ENCODE measurements around the gene CNOT6. TPM values are rescaled to one million over a fixed set of nuclear protein-coding genes. Genes with fewer than 3 reads are reported as not detected.

CNOT6 gene
- total and polyA plus RNA-seq, 2 donors (not counting 1 experiment from before 2014, with no cell fraction given): 12.7 to 19.5 TPM

DNA sequence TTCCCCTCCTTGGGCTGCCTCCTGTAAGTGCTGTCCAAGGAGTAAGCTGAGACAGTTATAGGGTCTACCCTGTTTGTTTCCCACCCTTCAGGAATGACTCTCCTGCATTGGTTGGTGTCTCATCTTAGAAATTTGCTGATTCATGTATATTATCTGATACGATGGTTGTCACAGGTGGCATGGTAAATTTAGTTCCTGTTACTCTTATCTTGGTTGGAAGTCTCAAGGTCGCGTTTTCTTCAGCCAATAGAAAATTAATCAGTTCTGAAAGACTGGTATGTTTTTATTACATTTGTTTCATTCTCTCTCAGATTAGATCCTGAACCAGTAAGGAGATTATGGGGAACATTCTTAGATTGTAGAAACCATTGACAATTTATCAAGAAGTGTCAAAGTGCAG is 54.4 kb downstream of the CNOT6 start:
- Histone ChIP-seq H3K79me2 (ENCODE audit: control insufficient read depth, insufficient read depth, low read length) (peaks cover 10% of the 10 kb centered on the region), H4K20me1 (ENCODE audit: control insufficient read depth, extremely low read depth, insufficient read depth, low read length) (no peaks in the 10 kb centered on the region), H3K27me3 (ENCODE audit: control insufficient read depth, insufficient read depth, low read length) (no peaks in the 10 kb centered on the region), H3K36me3 (ENCODE audit: control insufficient read depth, insufficient read depth, low read length) (peaks cover 2% of the 10 kb centered on the region), H3K27ac (ENCODE audit: insufficient read depth, low read length) (no peak overlapping the region), H3K9ac (ENCODE audit: insufficient read depth, low read length) (no peak overlapping the region), H3K4me3 (replicated peaks in 1 of 4; ENCODE audit: control extremely low read depth in 1 of 4, insufficient read depth in 1 of 4, low read depth in 3 of 4, low read length in 4 of 4) (no peak overlapping the region), H3K9me3 (ENCODE audit: control insufficient read depth, insufficient read depth, low read depth, low read length) (no peaks in the 10 kb centered on the region), H3K4me2 (ENCODE audit: extremely low read depth, insufficient read depth, low read length) (no peak overlapping the region), H3K4me1 (ENCODE audit: control insufficient read depth, extremely low read depth, insufficient read depth, low read length) (no peaks in the 10 kb centered on the region), H2AFZ (ENCODE audit: low read length) (no peak overlapping the region)
- TF ChIP-seq EZH2 (IDR thresholded peaks at IDR 0.05; ENCODE audit: low read length, missing control alignments): no peak
- TF ChIP-seq, protein P1, sequence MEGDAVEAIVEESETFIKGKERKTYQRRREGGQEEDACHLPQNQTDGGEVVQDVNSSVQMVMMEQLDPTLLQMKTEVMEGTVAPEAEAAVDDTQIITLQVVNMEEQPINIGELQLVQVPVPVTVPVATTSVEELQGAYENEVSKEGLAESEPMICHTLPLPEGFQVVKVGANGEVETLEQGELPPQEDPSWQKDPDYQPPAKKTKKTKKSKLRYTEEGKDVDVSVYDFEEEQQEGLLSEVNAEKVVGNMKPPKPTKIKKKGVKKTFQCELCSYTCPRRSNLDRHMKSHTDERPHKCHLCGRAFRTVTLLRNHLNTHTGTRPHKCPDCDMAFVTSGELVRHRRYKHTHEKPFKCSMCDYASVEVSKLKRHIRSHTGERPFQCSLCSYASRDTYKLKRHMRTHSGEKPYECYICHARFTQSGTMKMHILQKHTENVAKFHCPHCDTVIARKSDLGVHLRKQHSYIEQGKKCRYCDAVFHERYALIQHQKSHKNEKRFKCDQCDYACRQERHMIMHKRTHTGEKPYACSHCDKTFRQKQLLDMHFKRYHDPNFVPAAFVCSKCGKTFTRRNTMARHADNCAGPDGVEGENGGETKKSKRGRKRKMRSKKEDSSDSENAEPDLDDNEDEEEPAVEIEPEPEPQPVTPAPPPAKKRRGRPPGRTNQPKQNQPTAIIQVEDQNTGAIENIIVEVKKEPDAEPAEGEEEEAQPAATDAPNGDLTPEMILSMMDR (conservative IDR thresholded peaks at IDR 0.05 in 1 of 2, IDR thresholded peaks at IDR 0.05 in 1 of 2; ENCODE audit: low read depth in 1 of 2, low read length in 2 of 2): no peak
- DNase-seq (ENCODE audit: low read depth in 2 of 2): peak in 1 of 2 donors; percentile 23

GRCh38 chr5:180553530-180553929 is 59.4 kb downstream of the CNOT6 start:
- no peak overlapping the region for H3K9ac ChIP-seq (ENCODE audit: insufficient read depth, low read length)
- H3K27ac ChIP-seq (ENCODE audit: insufficient read depth, low read length): no peak overlapping the region
- H2AFZ ChIP-seq (ENCODE audit: low read length): no peak overlapping the region
- no peaks in the 10 kb centered on the region for H3K9me3 ChIP-seq (ENCODE audit: control insufficient read depth, insufficient read depth, low read depth, low read length)
- peaks cover 4% of the 10 kb centered on the region for H3K79me2 ChIP-seq (ENCODE audit: control insufficient read depth, insufficient read depth, low read length)
- no peaks in the 10 kb centered on the region for H3K27me3 ChIP-seq (ENCODE audit: control insufficient read depth, insufficient read depth, low read length)
- no peak overlapping the region for H3K4me2 ChIP-seq (ENCODE audit: extremely low read depth, insufficient read depth, low read length)
- no peak overlapping the region for H3K4me3 ChIP-seq (replicated peaks in 1 of 4; ENCODE audit: control extremely low read depth in 1 of 4, insufficient read depth in 1 of 4, low read depth in 3 of 4, low read length in 4 of 4)
- peaks cover 4% of the 10 kb centered on the region for H3K4me1 ChIP-seq (ENCODE audit: control insufficient read depth, extremely low read depth, insufficient read depth, low read length)
- DNase-seq (ENCODE audit: low read depth in 2 of 2): no peak
- no peak for TF ChIP-seq EZH2 (IDR thresholded peaks at IDR 0.05; ENCODE audit: low read length, missing control alignments)
- TF ChIP-seq, protein P1 (conservative IDR thresholded peaks at IDR 0.05 in 1 of 2, IDR thresholded peaks at IDR 0.05 in 1 of 2; ENCODE audit: low read depth in 1 of 2, low read length in 2 of 2): no peak
- H3K36me3 ChIP-seq (ENCODE audit: control insufficient read depth, insufficient read depth, low read length): peaks cover 2% of the 10 kb centered on the region
- no peaks in the 10 kb centered on the region for H4K20me1 ChIP-seq (ENCODE audit: control insufficient read depth, extremely low read depth, insufficient read depth, low read length)

- H3K36me3 ChIP-seq (ENCODE audit: control insufficient read depth, insufficient read depth, low read length): no peaks in the 10 kb centered on the region
- DNase-seq (ENCODE audit: low read depth in 2 of 2): peak; percentile 67 to 86
- H3K4me2 ChIP-seq (ENCODE audit: extremely low read depth, insufficient read depth, low read length): peak overlapping the region; percentile 30
- H3K4me3 ChIP-seq (replicated peaks in 1 of 4; ENCODE audit: control extremely low read depth in 1 of 4, insufficient read depth in 1 of 4, low read depth in 3 of 4, low read length in 4 of 4): peak overlapping the region in 1 of 4 experiments; percentile 17
- peak overlapping the region; percentile 37 for H3K27ac ChIP-seq (ENCODE audit: insufficient read depth, low read length)
- H3K79me2 ChIP-seq (ENCODE audit: control insufficient read depth, insufficient read depth, low read length): peaks cover 5% of the 10 kb centered on the region
- no peaks in the 10 kb centered on the region for H3K27me3 ChIP-seq (ENCODE audit: control insufficient read depth, insufficient read depth, low read length)
- H3K9me3 ChIP-seq (ENCODE audit: control insufficient read depth, insufficient read depth, low read depth, low read length): no peaks in the 10 kb centered on the region
- no peaks in the 10 kb centered on the region for H4K20me1 ChIP-seq (ENCODE audit: control insufficient read depth, extremely low read depth, insufficient read depth, low read length)
- peaks cover 4% of the 10 kb centered on the region for H3K4me1 ChIP-seq (ENCODE audit: control insufficient read depth, extremely low read depth, insufficient read depth, low read length)
- H3K9ac ChIP-seq (ENCODE audit: insufficient read depth, low read length): no peak overlapping the region
- H2AFZ ChIP-seq (ENCODE audit: low read length): no peak overlapping the region
- TF ChIP-seq, protein P1 (conservative IDR thresholded peaks at IDR 0.05 in 1 of 2, IDR thresholded peaks at IDR 0.05 in 1 of 2; ENCODE audit: low read depth in 1 of 2, low read length in 2 of 2): no peak
- TF ChIP-seq EZH2 (IDR thresholded peaks at IDR 0.05; ENCODE audit: low read length, missing control alignments): no peak
Measured at GRCh38 chr5:180555168-180555921, 61.2 kb downstream of the CNOT6 start.

Data from fibroblast of lung (primary cell).